ACHN (cell line): Measurements from ENCODE around the gene CTNNA3.
"Not testable (repeated sequence)": the region's sequence is repeated elsewhere in the genome, so short reads cannot be mapped to it uniquely, and the experiment has no call there.

Source experiments
- DNase-seq: peaks from one replicate; pipeline ENCODE4 v3.0.0-alpha.2; 2015
- in situ Hi-C: cut with HindIII; loops from 2 replicates; pipeline ENCODE4 v1.10.0; 2017; ENCODE audit warnings: low sequenced_read_pairs, low pct_ligation_motif_present, low pct_unique_long_range_greater_than_20kb

Gene CTNNA3

DNA sequence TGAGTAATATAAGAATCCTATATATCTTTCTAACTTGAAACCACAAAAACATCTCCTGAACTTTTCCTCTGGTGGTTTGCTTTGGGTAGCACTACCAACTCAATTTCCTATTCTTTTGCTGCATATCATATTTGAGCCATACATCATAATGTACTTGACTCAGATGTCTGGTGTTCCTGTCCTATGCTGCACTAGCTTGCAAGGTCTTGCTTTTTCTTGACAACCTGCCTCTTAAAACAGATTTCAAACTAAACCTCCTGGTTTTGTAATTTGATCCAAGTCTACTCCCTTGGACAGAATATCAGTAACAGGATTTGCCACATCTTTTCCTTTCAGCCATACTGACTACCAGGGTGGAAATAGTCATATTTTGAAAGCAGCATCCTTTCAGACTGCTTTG, 1290.4 kb downstream of the CTNNA3 start:
- DNase-seq, result no peak
- in situ Hi-C loops, result no loop called here

DNA sequence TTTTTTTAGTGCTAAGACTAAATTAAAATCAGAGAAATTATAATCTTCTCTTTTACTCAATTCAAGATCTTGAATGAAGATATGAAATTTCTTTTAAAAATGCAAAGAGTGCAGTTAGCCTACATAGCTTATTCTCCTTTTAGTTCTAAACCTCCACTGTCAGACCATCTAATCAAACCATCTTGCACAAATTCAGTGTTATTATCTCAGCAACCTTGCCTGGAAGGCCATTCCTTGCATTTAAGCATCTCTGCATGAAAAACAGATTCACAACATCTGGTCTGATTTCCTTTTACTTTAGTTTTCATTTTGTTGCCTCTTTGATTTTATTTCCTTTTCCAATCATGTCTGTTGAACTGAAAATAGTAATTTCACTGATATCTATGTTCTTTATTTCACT, 1297.3 kb downstream of the CTNNA3 start:
- no peak for DNase-seq
- in situ Hi-C loops, result no loop called here

DNA sequence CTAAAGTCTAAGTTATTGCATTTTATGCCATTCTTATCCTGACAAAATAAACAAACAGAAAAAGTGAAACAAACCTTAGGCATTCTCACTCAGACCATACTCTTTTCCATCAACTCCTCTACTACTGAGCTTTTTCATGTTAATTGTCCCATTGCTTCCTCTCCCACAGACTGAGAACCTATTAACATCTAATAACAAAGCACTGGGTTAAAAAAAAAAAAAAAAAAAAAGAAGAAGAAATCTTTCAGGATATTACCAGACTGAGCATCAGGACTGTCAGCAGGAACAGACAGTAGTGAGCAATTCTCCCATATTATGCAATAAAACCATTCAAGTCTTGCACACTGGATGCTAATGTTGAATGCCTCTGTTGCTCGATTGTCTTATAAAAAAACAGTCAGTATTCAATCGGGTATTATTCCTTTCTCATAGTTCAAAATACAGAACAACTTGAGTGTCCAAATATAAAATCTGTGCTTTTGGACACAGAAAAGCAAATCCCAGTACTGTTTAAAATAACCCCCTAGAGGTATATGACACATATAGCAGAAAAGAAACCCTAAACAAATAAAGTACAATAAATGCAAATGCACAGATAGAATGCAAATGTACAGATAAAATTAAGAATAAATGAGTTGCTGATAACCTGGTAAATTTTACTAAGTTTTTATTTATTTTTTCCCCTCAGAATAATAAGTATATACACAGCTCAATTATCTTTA, 1301.5 kb downstream of the CTNNA3 start:
- no peak for DNase-seq
- in situ Hi-C loops, result no loop called here

DNA sequence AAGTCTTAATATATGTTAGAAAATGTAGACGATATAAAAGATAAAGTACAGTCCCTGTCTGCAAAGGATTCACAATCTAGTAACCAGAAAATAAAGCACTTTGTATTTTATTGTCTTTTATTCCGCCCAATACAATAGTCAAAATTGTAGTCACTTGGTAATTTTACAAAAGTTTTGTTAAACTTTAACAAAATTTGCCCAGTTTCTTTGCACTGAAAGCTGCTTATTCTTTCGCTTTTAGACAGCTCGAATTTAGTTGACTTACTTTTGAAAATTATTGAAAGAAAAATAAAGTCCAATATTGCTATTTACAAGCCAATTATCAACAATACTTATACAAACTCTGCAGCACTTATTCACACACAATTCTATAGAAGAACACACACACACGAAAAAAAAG, 1305.1 kb downstream of the CTNNA3 start:
- no peak for DNase-seq
- in situ Hi-C loops, result no loop called here

DNA sequence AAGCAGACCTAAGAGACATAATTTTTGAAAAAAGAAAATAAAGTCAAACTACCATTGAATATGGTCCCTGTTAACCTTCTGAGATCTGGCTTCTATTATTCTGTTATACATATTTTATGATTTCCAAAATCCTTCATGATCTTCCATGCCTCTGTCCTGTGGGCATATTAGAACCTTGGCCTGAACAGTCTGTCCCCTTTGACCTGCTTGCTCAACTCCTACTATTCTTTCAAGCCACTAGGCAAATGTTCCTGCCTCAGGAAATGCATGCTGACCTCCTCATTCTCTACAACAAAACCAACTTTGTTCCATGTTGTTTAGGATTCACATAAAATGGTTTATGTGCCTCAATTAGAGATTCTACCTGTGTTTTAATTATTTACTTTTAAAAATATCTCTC, 1315.0 kb downstream of the CTNNA3 start:
- DNase-seq, result no peak
- in situ Hi-C loops, result no loop called here

DNA sequence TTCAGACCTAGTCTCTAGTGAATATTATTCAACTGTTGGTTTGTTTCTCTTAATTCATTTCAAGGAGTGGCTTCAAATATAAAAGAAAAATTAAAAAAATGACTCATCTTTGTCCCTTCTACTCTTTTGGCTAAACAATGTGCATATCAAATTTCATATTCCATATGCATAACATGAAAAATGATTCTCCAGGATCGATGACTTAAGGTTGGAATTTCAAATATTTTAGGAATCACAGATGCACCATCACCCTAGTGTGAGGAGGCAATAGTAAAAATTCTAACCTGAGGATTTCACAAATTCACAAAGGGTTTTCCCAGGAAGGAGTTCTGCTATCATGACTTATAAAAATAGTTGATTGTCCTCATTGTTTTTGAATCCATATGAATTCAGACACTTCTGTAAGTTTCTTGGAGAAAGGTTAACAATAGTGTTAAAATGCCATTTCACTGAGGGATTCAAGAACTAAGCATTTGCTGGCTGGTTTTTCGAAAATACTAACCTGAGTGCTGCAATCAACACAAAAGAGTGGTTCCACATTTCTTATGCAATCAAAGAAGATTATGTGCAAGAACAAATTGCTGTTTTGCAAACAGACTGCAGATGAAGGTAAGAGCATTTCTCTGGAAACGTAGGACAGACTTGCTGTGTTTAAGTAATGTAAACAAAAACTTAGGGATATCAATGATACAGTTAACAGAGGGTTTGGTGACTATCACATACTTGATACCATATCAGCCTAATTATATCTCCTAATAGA, 1317.7 kb downstream of the CTNNA3 start:
- in situ Hi-C loops, result no loop called here
- DNase-seq, result no peak

DNA sequence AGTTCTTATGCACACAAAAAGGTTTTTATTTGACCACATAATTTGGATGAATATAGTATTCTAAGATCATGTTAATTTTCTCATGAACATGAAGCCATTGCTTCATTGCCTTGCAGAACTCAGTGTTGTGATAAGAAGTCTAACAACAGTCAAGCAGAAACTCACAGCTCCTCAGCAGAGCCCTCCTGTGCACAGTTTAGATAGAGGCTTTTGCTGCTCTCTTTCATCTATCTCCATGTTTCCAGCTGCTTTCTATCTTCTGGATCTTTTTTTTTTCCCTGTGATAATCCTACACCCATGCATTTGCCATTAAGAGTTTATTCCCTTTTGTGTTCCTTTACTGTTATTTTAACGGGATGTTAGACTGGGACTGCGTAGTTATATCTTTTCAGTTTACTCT, 1327.8 kb downstream of the CTNNA3 start:
- in situ Hi-C loops, result no loop called here
- DNase-seq, result no peak

DNA sequence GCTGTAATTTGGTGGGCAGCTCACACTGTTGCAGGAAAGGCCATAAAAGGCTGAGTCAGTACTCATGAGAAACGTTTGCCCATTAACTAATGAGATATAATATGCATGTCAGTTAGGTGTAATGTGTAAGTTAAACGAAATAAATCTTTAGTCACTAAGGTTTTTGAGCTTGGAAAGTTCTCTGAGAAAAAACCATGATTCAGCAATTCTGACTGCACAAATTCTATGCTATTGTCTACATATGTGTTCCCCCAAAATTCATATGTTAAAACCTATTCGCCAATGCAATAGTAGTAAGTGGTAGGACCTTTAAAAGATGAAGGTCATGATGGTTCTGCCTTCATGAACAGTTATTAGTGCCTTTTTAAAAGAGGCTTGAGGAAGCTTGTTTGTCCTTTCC, 1329.8 kb downstream of the CTNNA3 start:
- in situ Hi-C loops, result no loop called here
- DNase-seq, result no peak

DNA sequence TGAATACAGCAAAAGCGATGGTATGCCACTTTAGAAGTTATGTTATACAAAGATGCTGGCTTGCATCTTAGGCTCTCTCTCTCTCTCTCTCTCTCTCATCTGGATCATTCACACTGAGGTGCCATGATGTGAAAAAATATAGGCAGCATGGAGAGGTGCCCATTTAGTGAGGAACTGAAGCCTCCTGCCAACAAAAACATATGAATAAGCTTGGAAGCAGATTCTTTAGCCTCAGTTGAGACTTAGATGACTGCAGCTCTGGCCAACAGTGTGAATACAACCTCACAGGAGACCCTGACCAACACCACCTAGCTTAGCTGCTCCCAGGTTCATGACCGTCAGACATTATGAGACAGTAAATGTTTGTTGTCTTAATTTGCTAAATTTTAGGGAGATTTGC, 1330.3 kb downstream of the CTNNA3 start:
- in situ Hi-C loops, result no loop called here

DNA sequence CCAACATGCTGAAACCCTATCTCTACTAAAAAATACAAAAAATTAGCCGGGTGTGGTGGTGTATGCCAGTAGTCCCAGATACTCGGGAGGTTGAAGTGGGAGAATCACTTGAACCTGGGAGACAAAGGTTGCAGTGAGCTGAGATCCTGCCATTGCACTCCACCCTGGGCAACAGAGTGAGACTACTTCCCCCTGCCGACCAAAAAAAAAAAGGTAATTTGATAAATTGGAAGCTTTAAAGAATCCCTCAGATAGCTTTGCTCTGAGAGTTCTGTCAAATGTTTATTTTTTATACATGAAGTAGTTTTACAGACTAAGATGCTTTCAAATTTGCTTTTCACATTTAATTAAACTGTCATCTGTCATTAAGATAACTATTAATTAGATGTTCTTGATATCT, 1333.5 kb downstream of the CTNNA3 start:
- DNase-seq, result no peak
- in situ Hi-C loops, result no loop called here

More for the DNA sequence above, 1330.3 kb downstream of the CTNNA3 start:
- DNase-seq, result no peak

DNA sequence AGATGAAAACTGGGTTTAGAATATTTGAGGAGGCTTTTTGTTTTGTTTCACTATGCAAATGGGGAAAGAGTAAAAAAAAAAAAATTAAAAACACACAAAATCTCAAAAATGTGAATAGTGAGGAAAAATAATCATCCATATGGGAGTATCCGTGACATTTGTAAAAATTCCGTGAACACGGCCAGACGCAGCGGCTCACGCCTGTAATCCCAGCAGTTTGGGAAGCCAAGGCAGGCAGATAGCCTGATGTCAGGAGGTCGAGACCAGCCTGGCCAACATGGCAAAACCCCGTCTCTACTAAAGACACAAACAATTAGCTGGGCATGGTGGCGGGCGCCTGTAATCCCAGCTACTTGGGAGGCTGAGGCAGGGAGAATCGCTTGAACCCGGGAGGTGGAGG, 1342.2 kb downstream of the CTNNA3 start:
- in situ Hi-C loops, DNase-seq: not testable (repeated sequence)

DNA sequence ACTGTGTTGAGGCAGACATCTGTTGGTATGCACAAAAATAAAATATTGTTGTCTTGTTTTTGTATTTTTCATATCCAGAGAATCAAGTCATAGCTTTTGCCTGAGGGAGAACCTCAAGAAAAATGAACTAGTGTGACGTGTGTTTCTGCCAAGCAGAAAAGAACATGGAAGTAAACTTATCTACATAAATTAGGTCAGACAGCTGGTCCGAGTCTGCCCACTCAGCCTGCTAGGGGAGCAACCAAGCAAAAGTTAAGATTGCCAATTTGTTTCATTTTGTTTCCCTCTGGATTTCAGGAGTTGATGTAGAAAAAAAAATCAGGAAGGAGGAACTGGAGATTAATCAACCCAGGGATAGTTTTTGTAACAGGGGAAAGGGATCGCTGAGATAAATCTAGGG, 1342.6 kb downstream of the CTNNA3 start:
- no peak for DNase-seq
- in situ Hi-C loops, result no loop called here

DNA sequence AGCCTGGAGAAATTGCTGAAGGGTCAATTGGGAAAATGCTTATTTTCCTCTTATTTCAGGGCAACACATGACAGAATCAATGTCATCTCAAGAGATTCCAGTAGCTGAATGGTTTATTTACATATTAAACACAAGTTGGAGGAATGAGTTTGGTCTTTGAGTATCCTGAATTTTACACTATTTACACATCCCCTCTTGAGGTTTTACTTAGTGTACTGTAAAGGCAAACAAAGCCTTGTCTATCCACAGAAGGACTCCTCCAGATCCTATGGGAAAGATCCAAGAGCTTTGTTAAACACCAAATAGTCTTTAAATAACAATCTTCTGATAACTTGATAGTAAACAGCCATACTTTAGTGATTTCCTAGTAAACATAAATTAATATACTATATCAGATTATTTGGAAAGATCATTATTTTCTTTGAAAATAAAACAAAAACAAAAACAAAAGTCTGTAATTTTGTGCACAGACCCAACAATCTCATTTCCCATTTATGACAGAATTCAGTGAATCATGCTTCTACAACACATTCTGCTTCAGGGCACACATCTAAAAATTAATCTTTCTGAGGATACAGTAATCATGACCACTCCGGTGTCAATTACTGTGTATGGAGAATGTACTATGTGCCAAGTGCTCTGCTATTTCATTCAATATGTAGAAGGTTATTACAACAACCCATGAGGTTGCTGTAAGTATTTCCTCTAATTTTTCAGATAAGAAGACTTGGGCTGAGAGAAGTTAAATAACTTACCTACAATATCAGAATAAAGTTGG, 1345.2 kb downstream of the CTNNA3 start:
- DNase-seq, result no peak
- in situ Hi-C loops, result no loop called here

DNA sequence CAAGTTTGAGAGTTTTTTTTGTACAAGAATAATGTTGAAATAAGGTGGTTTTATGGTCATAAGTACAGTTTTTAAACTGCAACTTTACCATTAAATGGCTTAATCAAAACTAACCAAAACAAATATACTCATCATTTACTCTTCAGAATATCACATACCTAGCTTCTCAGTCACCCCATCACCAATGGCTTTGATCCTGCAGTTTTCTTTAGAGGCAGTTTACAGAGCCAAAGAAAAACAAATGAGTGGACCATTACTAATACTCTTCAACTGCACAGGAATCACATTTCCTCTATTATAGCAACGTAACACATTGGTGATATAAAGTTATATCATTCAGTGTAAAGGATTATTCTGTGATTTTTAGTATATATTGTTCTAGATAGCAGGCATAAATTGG, 1346.3 kb downstream of the CTNNA3 start:
- DNase-seq, result no peak
- in situ Hi-C loops, result no loop called here

DNA sequence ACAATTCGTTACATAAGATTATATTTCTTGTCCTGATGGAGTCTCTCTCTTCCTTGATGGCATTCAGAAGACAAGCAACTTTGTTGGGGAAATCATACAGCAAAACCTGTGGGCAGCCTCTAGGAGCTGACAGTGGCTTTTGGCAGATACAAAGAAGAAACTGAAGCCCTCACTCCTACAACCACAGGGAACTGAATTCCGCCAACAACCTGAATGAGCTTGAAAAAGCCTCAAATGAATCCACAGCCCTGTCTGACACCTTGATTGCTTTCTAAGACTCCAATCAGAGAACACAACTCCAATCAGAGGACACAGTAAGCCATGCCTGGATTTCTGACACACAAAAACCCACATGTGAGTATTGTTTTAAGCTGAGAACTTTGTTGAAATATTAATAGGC, 1346.9 kb downstream of the CTNNA3 start:
- no peak for DNase-seq
- in situ Hi-C loops, result no loop called here

DNA sequence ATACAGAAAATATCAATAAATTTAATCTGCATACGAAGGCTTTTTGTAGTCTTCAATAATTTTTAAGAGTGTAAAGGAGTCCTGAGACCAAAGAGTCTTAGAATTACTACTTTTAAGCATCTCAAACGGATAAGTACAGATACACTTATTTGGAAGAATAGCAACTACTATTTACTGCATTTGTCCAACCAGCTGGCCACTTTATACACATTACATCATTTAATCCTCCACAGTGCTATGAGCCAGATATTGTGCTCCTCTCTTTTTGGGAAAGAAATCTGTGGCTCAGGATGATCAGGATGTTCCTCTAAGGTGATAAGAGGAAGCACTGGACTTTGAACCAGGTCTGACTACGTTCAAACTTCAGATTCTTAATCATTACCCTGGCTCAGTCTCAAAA, 1358.8 kb downstream of the CTNNA3 start:
- in situ Hi-C loops, result no loop called here
- no peak for DNase-seq

DNA sequence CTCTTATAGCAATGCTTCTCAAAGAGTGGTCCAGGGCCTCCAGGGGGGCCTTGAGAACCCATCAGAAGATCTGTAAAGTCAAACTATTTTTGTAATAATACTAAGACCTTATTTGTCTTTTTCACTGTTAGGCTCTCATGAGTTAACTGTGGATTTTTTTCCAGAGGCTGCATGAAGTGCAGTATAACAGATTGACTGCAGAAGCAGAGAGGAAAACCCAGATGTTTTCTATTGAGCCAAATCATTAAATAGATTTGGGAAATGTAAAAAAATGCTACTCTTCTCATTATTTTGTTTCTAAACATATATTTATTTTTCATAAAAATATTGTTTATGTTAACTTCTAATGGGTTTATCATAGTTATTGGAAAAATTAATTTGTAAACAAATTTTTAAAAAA, 1359.2 kb downstream of the CTNNA3 start:
- DNase-seq, result no peak
- in situ Hi-C loops, result no loop called here

DNA sequence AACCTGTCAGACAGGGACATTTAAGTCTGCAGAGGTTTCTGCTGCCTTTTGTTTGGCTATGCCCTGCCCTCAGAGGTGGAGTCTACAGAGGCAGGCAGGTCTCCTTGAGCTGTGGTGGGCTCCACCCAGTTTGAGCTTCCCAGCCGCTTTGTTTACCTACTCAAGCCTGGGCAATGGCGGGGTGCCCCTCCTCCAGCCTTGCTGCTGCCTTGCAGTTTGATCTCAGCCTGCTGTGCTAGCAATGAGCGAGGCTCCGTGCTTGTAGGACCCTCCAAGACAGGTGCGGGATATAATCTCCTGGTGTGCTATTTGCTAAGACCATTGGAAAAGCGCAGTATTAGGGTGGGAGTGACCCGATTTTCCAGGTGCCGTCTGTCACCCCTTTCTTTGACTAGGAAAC, 1360.2 kb downstream of the CTNNA3 start:
- DNase-seq, in situ Hi-C loops: not testable (repeated sequence)

DNA sequence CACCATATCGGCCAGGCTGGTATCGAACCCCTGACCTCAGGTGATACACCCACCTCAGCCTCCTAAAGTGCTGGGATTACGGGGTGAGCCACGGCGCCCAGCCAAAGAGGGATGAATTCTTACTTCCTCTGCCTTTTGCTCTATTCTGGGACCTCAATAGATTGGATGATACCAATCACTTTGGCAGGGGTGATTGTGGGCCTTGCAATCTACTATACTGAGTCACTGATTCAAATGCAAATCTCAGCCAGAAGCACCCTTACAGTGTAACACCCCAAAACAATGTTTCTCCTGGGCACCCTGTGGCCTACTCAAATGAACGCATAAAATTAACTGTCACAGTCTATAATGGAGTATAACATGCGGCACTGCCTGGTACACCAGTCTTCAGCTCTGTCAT, 1366.8 kb downstream of the CTNNA3 start:
- no peak for DNase-seq
- in situ Hi-C loops, result no loop called here
